GM08714 (cell line): ENCODE results near the gene SLC38A3.

Experiments used
- H3K4me3 ChIP-seq: fragments of 200-500 bp; sonication (Bioruptor generic); 2 replicates; pipeline ENCODE4 v1.5.1; 2014; ENCODE audit warnings: mild to moderate bottlenecking, low read length, inconsistent platforms
- ZNF274 ChIP-seq: IDR thresholded peaks from 2 replicates; pipeline ENCODE4 v1.6.1; 2012; ENCODE audit warnings: mild to moderate bottlenecking, low read depth, low read length

Gene SLC38A3

DNA sequence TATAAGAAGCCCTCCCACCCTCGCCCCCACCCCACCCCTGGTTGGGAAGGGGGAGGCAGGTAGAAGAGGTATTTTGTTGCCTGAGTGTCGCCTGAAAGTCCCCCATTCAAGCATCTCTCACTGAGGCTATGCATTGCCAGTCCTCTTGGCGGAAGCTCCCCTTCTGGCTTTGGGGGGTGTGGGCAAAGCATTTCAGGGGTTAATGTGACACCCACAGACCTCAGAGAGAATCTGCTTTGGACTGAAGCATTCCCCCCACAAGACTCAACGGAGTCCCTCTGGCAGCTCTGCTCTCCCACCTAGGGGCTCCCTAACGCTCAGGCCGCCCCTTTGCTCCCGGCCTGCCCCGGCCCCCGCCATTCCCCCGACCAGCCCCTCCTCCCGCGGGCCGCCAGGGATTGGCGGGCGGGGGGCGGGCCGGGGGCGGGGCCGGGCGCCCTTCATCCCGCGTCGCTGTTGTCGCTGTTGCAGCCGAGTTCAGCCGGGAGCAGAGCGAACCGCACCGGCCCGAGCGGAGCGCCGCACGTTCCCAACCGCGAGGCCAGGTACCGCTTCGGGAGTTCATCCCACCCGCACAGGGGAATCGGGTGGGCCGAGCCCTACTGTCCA, at the start of gene SLC38A3:
Gene SLC38A3, plus strand, starts transcription at position 468 of the 609 bp plus-strand sequence. CDS start 8,929 bp downstream, outside the sequence.
- TF ChIP-seq ZNF274 = no peak
- H3K4me3 ChIP-seq = no peak within 1 kb of the TSS

DNA sequence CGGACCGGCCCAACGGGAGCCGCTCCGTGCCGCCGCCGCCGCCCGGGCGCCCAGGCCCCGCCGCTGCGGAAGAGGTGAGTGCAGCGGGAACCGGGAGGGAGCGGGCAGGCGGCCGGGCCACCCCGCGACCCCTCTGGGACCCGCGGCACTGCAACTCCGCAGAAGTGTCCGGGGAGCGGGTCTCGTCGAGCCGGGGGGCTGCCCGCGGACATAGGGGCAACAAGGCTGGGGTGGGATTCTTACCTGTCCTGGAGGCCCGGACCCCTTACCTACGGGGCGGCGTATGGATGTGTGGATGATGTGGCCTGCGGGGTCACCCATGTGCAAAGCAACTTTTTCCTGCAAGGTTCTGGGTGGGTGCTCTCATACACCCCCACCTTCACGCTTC, 49.6 kb upstream of the SLC38A3 start:
- H3K4me3 ChIP-seq = no peak overlapping the region; the same call in 1 of the 2 replicates
- TF ChIP-seq ZNF274 = no peak

DNA sequence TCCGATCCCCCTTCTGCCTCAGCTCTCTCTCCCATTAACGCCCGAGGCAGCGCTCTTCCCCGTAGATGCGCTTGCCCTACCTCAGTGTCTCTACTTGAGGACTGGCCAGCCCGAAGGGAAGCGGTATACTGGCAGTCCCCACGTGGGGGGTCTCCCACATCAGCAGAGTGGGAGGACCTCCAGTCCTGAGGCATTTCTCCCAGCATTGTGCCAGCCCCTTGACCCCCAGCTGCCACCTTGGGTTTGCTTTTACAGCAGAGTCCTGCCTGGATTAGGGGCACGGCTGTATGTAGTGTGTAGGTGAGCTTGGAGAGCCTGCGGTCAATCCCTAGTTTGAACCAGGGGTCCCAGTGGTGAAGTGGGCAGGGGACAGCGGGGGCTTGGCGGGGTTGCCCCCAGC, 49.2 kb upstream of the SLC38A3 start:
- no peak overlapping the region for H3K4me3 ChIP-seq
- TF ChIP-seq ZNF274 = no peak

DNA sequence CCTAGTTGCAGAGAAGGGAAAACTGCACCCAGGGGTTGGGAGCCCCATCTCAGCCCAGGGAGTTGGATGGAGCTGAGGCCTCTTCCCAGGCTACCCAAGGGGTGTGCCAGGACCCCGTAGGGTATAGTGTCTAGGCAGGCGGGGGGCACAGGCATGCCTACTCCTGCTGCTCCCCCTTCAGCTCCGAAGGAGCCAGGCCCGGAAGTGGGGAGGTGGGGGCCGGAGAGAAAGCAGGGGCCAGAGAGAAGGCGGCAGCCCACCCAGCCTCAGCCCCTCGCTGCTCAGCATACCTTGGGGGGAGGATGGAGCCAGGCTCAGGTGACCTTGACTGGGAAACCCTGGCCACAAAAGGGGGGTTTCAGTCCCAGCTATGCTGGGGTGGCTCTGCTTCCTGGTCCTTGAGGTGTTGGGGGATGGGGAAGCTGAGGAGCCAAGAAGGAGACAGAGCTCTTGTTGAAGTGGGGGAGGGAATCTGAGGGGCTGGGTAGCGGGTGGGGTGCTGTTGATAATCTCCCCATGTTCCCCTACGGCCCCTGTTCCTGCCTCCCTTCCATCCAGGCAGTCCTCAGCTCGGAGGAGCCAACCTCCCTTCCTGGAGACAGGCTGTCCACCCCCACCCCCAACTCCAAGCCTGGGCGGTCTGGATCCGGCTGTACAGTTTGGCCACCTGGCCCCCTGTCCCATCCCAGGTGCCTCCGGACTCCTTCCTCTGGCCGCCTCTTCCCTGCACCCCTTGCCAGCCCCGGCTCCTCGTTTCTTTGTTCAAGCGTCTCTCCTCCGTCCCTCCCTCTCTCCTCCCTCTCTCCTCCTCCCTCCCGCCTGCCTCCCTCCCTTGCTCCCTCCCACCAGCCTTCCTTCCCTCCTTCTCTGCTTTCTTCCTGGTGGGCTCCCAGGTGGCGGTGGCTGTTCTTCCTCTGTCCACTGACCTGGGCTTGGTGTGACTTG, 48.2 kb upstream of the SLC38A3 start:
- no peak overlapping the region for H3K4me3 ChIP-seq
- TF ChIP-seq ZNF274 = no peak

DNA sequence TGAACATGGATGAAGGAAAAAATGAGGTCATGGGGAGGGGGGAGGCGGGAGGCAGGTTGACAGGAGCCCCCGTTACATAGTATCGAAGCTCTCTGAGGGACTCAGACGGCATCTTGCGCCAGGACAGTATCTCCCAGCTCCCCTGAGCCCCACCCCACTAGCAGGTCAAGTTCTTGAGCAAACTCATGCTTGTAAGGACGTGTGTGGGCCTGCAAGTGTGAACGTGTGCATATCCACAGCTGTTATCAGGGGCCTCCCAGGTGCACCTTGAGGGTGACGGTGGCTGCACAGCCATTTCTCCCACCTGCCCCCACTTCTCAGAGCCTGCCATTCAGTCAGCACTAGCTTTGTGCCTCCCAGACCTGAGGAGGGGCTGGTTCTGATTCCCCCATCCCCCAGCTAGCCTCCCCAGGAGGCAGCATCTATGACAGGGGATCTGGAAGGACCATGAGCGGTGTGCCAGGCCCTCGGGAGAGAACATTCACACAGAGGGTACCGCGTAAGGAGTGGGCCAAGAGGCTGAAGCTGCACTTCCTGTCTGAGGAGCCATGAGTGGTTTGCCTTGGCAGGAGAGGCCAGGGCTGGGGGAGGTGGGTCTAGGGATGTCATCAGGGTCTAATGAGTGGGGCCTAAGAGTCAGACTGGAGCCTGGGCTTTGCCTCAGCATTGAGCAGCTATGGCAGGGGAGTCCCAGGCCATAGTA, 47.1 kb upstream of the SLC38A3 start:
- no peak for TF ChIP-seq ZNF274
- no peak overlapping the region for H3K4me3 ChIP-seq

DNA sequence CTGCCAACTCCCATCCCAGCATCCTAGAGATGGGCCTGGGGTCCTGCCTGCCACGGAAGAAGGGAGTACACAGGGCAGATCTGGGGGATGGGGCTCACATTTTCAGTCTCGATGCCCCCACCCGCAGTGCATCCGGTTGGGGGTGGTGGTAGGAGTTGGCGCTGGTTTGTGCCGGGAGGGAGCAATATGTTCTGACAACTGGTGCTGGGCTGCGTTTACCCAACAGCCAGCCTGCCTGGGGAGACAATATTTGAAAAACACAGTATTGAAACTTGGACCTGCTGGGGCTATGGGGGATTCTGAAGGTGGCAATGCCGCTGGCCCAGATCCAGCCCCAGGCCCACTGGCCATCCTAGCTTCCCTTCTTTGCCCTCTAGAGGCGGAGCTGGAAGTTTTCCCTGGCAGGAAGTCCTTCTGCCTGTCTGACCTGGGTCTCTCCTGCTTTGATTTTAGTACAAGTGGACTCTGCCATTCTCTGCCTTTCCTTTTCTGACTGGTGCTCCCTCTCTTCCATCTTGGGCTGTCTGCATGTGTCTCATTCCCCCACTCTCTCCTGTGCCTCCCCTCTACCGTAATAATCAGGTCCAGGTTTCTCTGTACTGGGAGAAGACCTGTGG, 46.4 kb upstream of the SLC38A3 start:
- TF ChIP-seq ZNF274 = no peak
- H3K4me3 ChIP-seq = no peak overlapping the region

DNA sequence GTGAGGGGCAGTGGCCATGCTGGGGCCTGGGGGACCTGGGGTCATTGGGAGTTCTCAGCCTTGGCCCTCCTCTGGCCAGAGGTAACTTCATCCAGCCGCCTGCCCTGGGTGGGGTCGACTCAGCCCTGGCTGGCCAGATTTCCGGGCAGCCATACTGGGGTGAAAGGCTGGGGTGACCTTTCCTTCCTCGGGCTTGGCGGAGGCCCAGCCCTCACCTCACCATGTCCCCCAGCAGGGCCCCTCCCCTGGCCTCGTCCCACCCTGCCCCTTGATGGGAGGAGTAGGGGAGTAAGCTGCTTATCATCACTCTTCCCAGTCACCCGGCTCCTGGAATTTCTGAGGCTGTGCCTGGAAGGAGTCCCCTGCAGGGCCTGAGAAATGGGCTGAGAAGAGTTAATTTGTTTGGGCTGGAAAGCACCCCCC, 44.5 kb upstream of the SLC38A3 start:
- no peak overlapping the region for H3K4me3 ChIP-seq
- no peak for TF ChIP-seq ZNF274

DNA sequence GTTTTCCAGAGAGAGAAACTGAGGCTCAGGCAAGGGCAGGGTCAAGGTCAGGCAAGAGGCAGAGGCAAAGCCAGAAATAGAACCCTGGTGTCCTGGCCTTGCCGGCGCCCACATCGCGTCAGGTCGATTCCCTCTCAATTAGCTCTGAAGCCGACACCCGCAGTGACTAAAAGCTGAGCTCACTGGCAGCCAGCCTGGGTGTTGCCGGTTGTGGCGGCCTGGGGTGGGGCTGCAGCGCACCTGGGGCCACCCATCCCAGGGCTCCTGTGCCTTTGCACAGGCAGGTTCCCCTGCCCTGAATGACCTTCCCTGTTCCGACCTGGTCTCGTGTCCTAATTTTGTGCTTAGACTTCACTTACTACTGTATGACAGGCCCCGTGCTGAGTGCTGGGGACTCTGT, 43.8 kb upstream of the SLC38A3 start:
- no peak for TF ChIP-seq ZNF274
- H3K4me3 ChIP-seq = no peak overlapping the region

DNA sequence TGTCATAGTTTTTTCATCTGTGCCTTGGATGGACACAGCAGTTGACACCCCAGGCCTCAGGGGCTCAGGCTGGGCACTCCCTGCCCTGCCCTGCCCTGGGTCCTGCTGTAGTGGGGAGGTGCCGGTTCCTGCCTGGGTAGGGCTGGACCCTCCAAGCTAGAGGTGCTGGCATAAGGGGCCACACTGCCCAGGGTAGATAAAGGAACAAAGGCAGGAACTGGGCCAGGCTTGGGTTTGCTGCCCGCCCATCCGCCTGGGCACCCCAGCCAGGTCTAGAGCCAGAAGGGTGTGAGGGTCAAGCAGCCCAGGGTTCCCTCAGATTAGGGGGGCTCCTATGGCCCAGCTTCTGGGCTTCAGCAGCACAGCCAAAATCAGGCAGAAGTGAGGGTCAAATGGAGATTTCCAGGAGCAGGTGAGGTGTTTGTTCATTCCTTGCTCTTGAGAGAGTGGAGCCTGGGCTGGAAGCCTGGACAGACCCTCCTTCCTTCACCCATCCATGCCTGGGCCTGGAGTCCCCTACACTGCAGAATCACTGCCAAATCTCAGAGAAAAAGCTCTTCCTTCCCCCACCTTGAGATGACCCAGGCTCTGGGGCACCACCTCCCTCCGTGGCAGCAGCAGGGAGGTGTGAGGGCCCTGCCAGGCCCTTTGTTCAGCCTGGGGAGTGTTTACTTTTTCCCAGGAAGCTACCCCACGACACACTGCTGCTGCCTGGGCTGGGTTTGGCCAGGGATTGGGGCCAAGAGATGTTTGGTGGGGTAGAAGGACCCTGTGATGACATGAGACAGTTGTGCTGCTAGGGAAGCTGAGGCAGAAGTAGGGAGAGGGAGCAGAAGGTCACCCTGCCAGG, 42.8 kb upstream of the SLC38A3 start:
- no peak overlapping the region for H3K4me3 ChIP-seq
- no peak for TF ChIP-seq ZNF274

DNA sequence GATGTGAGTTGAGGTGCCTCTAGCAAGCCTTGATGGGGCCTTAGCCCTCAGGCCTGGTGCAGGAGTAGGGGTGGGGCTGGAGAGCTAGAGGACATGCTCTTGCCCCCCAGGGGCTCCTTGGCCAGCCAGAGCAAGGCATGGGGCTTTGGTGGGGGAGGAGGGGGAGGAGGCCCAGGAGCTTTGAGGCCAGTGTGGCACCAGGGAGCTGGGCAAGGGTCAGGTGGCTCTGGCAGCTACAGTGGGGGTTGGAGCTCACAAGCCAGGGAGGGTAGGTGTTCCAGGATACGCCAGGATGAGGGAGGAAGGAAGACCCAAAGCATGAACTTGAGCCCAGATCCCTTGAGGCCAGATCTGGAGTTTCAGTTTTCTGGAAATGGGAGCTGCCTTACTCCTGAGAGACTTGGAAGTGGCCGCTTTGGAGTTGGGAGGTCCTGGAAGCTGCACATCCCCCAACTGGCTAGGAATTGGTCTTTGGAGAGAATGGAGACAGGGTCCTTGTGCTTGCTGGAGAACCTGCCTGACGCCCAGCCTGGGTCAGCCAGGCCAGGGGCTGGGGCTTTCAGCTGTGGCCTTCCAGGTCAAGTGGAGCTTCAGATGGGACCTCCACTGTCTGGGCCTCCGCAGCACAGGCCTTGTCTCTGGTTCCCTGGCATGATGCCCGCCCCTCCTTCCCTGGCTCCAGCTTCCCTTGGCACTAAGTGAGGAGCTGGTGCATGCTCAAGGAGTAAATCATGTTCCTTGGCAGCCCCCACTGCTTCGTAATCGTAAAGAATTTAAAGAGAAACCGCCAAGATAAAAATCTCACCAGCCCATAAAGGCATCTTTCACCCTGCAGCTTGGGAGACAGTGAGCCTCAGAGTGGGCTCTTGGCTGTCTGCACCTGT, 41.3 kb upstream of the SLC38A3 start:
- TF ChIP-seq ZNF274 = no peak
- H3K4me3 ChIP-seq = no peak overlapping the region

DNA sequence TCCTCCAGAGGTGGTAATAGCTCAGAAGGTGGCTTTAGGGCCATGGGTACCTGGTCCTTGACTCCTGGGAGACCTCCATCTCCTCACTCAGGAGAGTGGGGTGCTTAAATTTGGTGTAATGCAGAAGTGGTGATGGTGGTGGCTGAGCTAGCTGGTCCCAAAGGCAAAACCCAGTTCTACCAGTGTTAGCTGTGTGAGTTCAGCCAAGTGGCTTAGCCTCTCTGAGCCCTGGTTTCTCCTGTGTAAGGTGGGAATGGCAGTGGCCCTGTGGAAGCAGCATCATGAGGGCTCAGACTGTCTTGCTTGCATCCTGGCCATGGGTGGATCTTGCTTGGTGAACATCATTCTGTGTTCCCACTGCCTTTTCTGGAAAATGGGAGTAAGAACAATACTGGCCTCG, 40.6 kb upstream of the SLC38A3 start:
- H3K4me3 ChIP-seq = no peak overlapping the region

More for the DNA sequence above, 40.6 kb upstream of the SLC38A3 start:
- no peak for TF ChIP-seq ZNF274
